ENCODE data around the gene SEC14L1.

Gene SEC14L1

GRCh38 chr17:77214743-77215142 is 74.0 kb downstream of the SEC14L1 start:
- DNase-seq, result peak; percentile 27

GRCh38 chr17:77215281-77215680 is 74.5 kb downstream of the SEC14L1 start:
- DNase-seq, result no peak

GRCh38 chr17:77216486-77216885 is 75.7 kb downstream of the SEC14L1 start:
- no peak for DNase-seq

GRCh38 chr17:77217123-77217522 is 76.4 kb downstream of the SEC14L1 start:
- DNase-seq, result no peak

GRCh38 chr17:77217566-77217965 is 76.8 kb downstream of the SEC14L1 start:
- DNase-seq, result no peak

- no peak for DNase-seq
Measured at GRCh38 chr17:77218902-77219301, 78.1 kb downstream of the SEC14L1 start.

- peak; percentile 65 for DNase-seq
Measured at GRCh38 chr17:77222356-77222755, 81.6 kb downstream of the SEC14L1 start.

- DNase-seq, result no peak
Measured at GRCh38 chr17:77223642-77224420, 83.1 kb downstream of the SEC14L1 start.

GRCh38 chr17:77225265-77225664 is 84.5 kb downstream of the SEC14L1 start:
- no peak for DNase-seq

- no peak for DNase-seq
Measured at GRCh38 chr17:77227461-77228240, 86.9 kb downstream of the SEC14L1 start.

GRCh38 chr17:77228241-77228752 is 87.5 kb downstream of the SEC14L1 start:
- no peak for DNase-seq

GRCh38 chr17:77228816-77229215 is 88.0 kb downstream of the SEC14L1 start:
- DNase-seq, result no peak

- no peak for DNase-seq
Measured at GRCh38 chr17:77229786-77230435, 89.1 kb downstream of the SEC14L1 start.

- DNase-seq, result no peak
Measured at GRCh38 chr17:77230436-77230830, 89.7 kb downstream of the SEC14L1 start.

GRCh38 chr17:77231076-77231871 is 90.5 kb downstream of the SEC14L1 start:
- DNase-seq, result no peak

GRCh38 chr17:77233127-77233526 is 92.4 kb downstream of the SEC14L1 start:
- DNase-seq, result no peak

- peak; percentile 59 for DNase-seq
Measured at GRCh38 chr17:77233635-77234334, 93.0 kb downstream of the SEC14L1 start.

GRCh38 chr17:77234695-77235094 is 93.9 kb downstream of the SEC14L1 start:
- DNase-seq, result no peak

GRCh38 chr17:77235370-77235941 is 94.7 kb downstream of the SEC14L1 start:
- peak; percentile 97 for DNase-seq

- no peak for DNase-seq
Measured at GRCh38 chr17:77237232-77238008, 96.7 kb downstream of the SEC14L1 start.
